H1 (cell line): ENCODE measurements around the gene ZC3H18. TPM values are rescaled to one million over a fixed set of nuclear protein-coding genes. Genes with fewer than 3 reads are reported as not detected.

Source experiments
- CTCF ChIA-PET: fragments of 300-600 bp; sonication (Branson Sonifier 250); formaldehyde crosslinking; loops from one replicate; lab custom pipeline; 2021; ENCODE audit not compliant: partially characterized antibody; lab: Charles Lee
- POLR2A ChIA-PET: fragments of 300-600 bp; sonication (Branson Sonifier 250); formaldehyde crosslinking; loops from one replicate; lab custom pipeline; 2021; ENCODE audit warnings: inconsistent platforms; ENCODE audit not compliant: partially characterized antibody; lab: Charles Lee
- DNase-seq, 2 experiments: peaks; one replicate each; pipeline versions ENCODE4 v3.0.0 to v3.0.0-alpha.2; 2010 to 2022; ENCODE audit warnings: low spot score in 2 of 2, low read depth in 1 of 2, mixed read lengths in 1 of 2
- FAIRE-seq: peaks from 2 replicates; lab custom pipeline; 2011; peaks lifted over from hg19 to GRCh38; lab: Jason Lieb, UNC
- H2AFZ ChIP-seq: 2 replicates; pipeline ENCODE4 v1.8.1; 2012; ENCODE audit warnings: low read length, inconsistent platforms
- H2AK5ac ChIP-seq: 2 replicates; pipeline ENCODE4 v1.6.1; 2013; ENCODE audit warnings: low read depth, low read length
- H2BK120ac ChIP-seq: replicated peaks from 2 replicates; pipeline ENCODE3; 2013; ENCODE audit warnings: low read depth, low read length, inconsistent platforms
- H2BK12ac ChIP-seq: 2 replicates; pipeline ENCODE4 v1.6.1; 2013; ENCODE audit warnings: low read depth, low read length
- H2BK15ac ChIP-seq: 2 replicates; pipeline ENCODE4 v1.6.1; 2013; ENCODE audit warnings: low read length
- H2BK20ac ChIP-seq: 2 replicates; pipeline ENCODE4 v1.6.1; 2013; ENCODE audit warnings: low read length
- H2BK5ac ChIP-seq: 2 replicates; pipeline ENCODE4 v1.6.1; 2013; ENCODE audit warnings: low read depth, low read length
- H3K14ac ChIP-seq: 2 replicates; pipeline ENCODE4 v1.6.1; 2013; ENCODE audit warnings: inconsistent platforms; ENCODE audit not compliant: insufficient read length
- H3K18ac ChIP-seq: 2 replicates; pipeline ENCODE4 v1.6.1; 2013; ENCODE audit warnings: low read length; ENCODE audit errors: extremely low read depth
- H3K23ac ChIP-seq: 2 replicates; pipeline ENCODE4 v1.6.1; 2013; ENCODE audit warnings: inconsistent platforms; ENCODE audit not compliant: insufficient read length
- H3K23me2 ChIP-seq: 2 replicates; pipeline ENCODE4 v1.6.1; 2013; ENCODE audit warnings: low read depth, low read length
- H3K27ac ChIP-seq: 2 replicates; pipeline ENCODE4 v1.6.1; 2011; ENCODE audit warnings: low read depth, low read length, inconsistent platforms
- H3K27me3 ChIP-seq, 4 experiments: replicated peaks in 1 of 4; 1 replicate in 1 of 4; 2 replicates in 3 of 4; pipeline versions ENCODE4 v1.6.1 to v1.8.1; 2011 to 2013; ENCODE audit warnings: low read length in 3 of 4, mild to moderate bottlenecking in 3 of 4, inconsistent platforms in 2 of 4, mixed read lengths in 2 of 4, moderate library complexity in 1 of 4; ENCODE audit not compliant: control insufficient read depth in 3 of 4, insufficient read depth in 3 of 4; ENCODE audit errors: extremely low read depth in 1 of 4
- H3K36me3 ChIP-seq, 4 experiments: 2 replicates each; pipeline versions ENCODE4 v1.6.1 to v1.8.1; 2011 to 2013; ENCODE audit warnings: mild to moderate bottlenecking in 4 of 4, low read length in 3 of 4, moderate library complexity in 2 of 4, control low read depth in 1 of 4, inconsistent platforms in 1 of 4; ENCODE audit not compliant: insufficient read depth in 4 of 4, control insufficient read depth in 2 of 4
- H3K4ac ChIP-seq: replicated peaks from 2 replicates; pipeline ENCODE3; 2013; ENCODE audit warnings: low read length, low read depth, mixed read lengths, inconsistent platforms; ENCODE audit not compliant: insufficient read length
- H3K4me1 ChIP-seq, 4 experiments: replicated peaks in 1 of 4; 1 replicate in 1 of 4; 2 replicates in 3 of 4; pipeline versions ENCODE4 v1.6.1 to v1.8.1; 2011 to 2013; ENCODE audit warnings: low read length in 3 of 4, inconsistent platforms in 2 of 4, mixed read lengths in 1 of 4; ENCODE audit not compliant: insufficient read depth in 4 of 4, control insufficient read depth in 3 of 4
- H3K4me2 ChIP-seq, 2 experiments: 2 replicates each; pipeline versions ENCODE4 v1.6.1 to v1.8.1; 2011 to 2013; ENCODE audit warnings: low read depth in 2 of 2, low read length in 2 of 2, control low read depth in 1 of 2, inconsistent platforms in 1 of 2, mild to moderate bottlenecking in 1 of 2; ENCODE audit not compliant: insufficient read depth in 1 of 2
- H3K4me3 ChIP-seq, 4 experiments: fragments of 200-600, 300-600 bp in 1 of 4; sonication (generic), shearing (Covaris generic), sonication (Bioruptor Twin) in 1 of 4; 2 replicates each; pipeline versions ENCODE4 v1.5.1 to v1.8.1; 2011 to 2016; ENCODE audit warnings: low read length in 4 of 4, low read depth in 3 of 4, control low read depth in 2 of 4, inconsistent platforms in 2 of 4, mild to moderate bottlenecking in 2 of 4, mixed read lengths in 1 of 4, moderate library complexity in 1 of 4; ENCODE audit not compliant: insufficient read depth in 2 of 4; ENCODE audit errors: extremely low read depth in 1 of 4
- H3K56ac ChIP-seq: replicated peaks from 2 replicates; pipeline ENCODE3; 2013; ENCODE audit warnings: low read depth, mild to moderate bottlenecking, mixed read lengths, low read length, inconsistent platforms; ENCODE audit not compliant: insufficient read length
- H3K79me1 ChIP-seq: 2 replicates; pipeline ENCODE4 v1.6.1; 2013; ENCODE audit warnings: low read depth, low read length, control low read depth
- H3K79me2 ChIP-seq, 2 experiments: 2 replicates each; pipeline versions ENCODE4 v1.6.1 to v1.8.1; 2012 to 2013; ENCODE audit warnings: low read length in 2 of 2, mild to moderate bottlenecking in 2 of 2, inconsistent platforms in 1 of 2; ENCODE audit not compliant: insufficient read depth in 2 of 2, control insufficient read depth in 1 of 2
- H3K9ac ChIP-seq, 4 experiments: replicated peaks in 1 of 4; 1 replicate in 1 of 4; 2 replicates in 3 of 4; pipeline versions ENCODE4 v1.6.1 to v1.8.1; 2011 to 2013; ENCODE audit warnings: low read depth in 3 of 4, low read length in 3 of 4, control low read depth in 2 of 4, mild to moderate bottlenecking in 2 of 4, moderate library complexity in 2 of 4, inconsistent platforms in 1 of 4; ENCODE audit errors: extremely low read depth in 1 of 4
- H3K9me3 ChIP-seq, 2 experiments: 2 replicates each; pipeline versions ENCODE4 v1.6.1 to v1.8.1; 2012 to 2013; ENCODE audit warnings: mild to moderate bottlenecking in 2 of 2, moderate library complexity in 2 of 2, control low read depth in 1 of 2, inconsistent platforms in 1 of 2, low read depth in 1 of 2, low read length in 1 of 2, mixed read lengths in 1 of 2; ENCODE audit not compliant: insufficient read depth in 2 of 2
- H4K20me1 ChIP-seq, 2 experiments: replicated peaks in 1 of 2; 2 replicates each; pipeline versions ENCODE3 to v1.8.1; 2011 to 2013; ENCODE audit warnings: inconsistent platforms in 2 of 2, low read length in 2 of 2, mild to moderate bottlenecking in 1 of 2; ENCODE audit not compliant: insufficient read depth in 2 of 2, control insufficient read depth in 1 of 2
- H4K5ac ChIP-seq: 2 replicates; pipeline ENCODE4 v1.6.1; 2013; ENCODE audit warnings: low read length, low read depth, mixed read lengths, inconsistent platforms; ENCODE audit not compliant: insufficient read length
- H4K8ac ChIP-seq: 2 replicates; pipeline ENCODE4 v1.8.0; 2013; ENCODE audit warnings: mild to moderate bottlenecking, moderate library complexity, low read length, inconsistent platforms; ENCODE audit not compliant: insufficient read depth; ENCODE audit errors: extremely low read depth
- H4K91ac ChIP-seq: replicated peaks from 2 replicates; pipeline ENCODE3; 2013; ENCODE audit warnings: low read length, mixed read lengths, inconsistent platforms; ENCODE audit not compliant: insufficient read length
- POLR2A ChIP-seq, 2 experiments: IDR thresholded peaks; 1 replicate in 1 of 2; 2 replicates in 1 of 2; pipeline ENCODE4 v1.6.1; 2011; ENCODE audit warnings: low read depth in 2 of 2, low read length in 2 of 2, mild to moderate bottlenecking in 2 of 2; ENCODE audit errors: control extremely low read depth in 1 of 2
- SIN3A ChIP-seq, 2 experiments: IDR thresholded peaks in 1 of 2; conservative IDR thresholded peaks in 1 of 2; 2 replicates each; pipeline ENCODE4 v1.6.1; 2011 to 2012; ENCODE audit warnings: low read length in 2 of 2, improper control_type of control experiment in 1 of 2, low read depth in 1 of 2, mild to moderate bottlenecking in 1 of 2
- SP1 ChIP-seq: IDR thresholded peaks from 2 replicates; pipeline ENCODE4 v1.6.1; 2011; ENCODE audit warnings: low read depth, low read length
- WGBS, 2 experiments: shearing (Covaris generic) in 1 of 2; methylation state at CpG; one replicate each; pipeline versions ENCODE4 v1.1.6 to v1.1.7; 2013 to 2015; ENCODE audit warnings: low lambda C conversion rate in 2 of 2, mixed read lengths in 2 of 2, inconsistent platforms in 1 of 2, low coverage in 1 of 2, missing lambda C conversion rate in 1 of 2; ENCODE audit not compliant: insufficient replicate concordance in 2 of 2, insufficient coverage in 1 of 2, insufficient read length in 1 of 2; ENCODE audit errors: extremely low coverage in 1 of 2, missing lambda C conversion rate in 1 of 2; 5-methylcytosine and 5-hydroxymethylcytosine counted together
- polyA plus RNA-seq, 7 experiments: library from polyadenylated mRNA; depleted of rRNA in 3 of 7; stranded (reverse) in 5 of 7; unstranded in 2 of 7; fragments of >200 nt in 5 of 7; fragments of 200-250 nt in 2 of 7; gene quantifications; 1 replicate in 5 of 7; 2 replicates in 1 of 7; 4 replicates in 1 of 7; pipeline versions ENCODE4 v1.2.1 to v1.2.3, GENCODE V29; 2011 to 2013; ENCODE audit warnings: missing spikeins in 2 of 7, mixed read lengths in 2 of 7
- total RNA-seq: library from RNA; stranded (reverse); fragmentation: NEBNext Ultra II Directional; extraction: Animal tissue kit (Norgen Biotek cat#: 25700); gene quantifications from 2 replicates; pipeline ENCODE4 v1.2.1, GENCODE V29; 2021

Gene ZC3H18
- total and polyA plus RNA-seq, 2 of the 8 experiments (the other 6 are each of a cell fraction or from before 2014, with no cell fraction given), result 12.1 to 73.2 TPM

DNA sequence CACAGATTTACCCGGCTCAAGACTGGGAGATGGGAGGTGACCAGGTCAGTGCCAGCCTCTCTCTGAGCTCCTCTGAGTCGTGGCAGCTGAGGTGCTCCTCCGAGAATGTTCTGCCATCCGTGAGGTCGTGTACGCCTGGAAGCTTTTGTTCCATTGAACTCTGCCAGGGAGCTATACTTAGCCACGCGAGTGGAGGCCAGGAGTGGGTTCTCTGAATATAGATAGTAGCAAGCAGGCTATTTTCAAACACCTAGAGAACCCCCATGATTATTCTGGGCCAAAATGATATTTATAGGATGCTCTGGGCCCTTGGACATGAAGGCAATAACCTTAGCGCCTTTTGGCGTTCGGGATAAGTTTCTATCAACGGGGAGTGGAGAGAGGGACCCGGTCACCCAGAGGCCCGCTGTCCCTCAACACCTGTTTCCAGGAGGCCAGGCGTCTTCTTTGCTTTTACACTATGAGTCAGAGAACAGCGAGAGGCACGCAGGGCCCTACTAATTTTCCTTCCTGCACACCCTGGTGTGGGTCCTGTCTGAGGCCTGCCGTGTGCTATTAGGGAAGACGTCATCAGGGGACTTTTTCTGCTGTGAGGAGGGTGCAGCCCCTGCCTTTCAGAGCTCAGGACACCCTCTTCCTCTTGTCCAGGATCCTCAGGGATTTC, 103.6 kb downstream of the ZC3H18 start:
- Histone ChIP-seq H2BK15ac (no peak overlapping the region), H2AK5ac (no peak overlapping the region), H4K20me1 (peaks cover 0 to 2% of the 10 kb centered on the region in 2 experiments), H3K79me1 (no peaks in the 10 kb centered on the region), H2BK5ac (no peak overlapping the region), H3K36me3 (no peaks in the 10 kb centered on the region), H3K27me3 (no peaks in the 10 kb centered on the region), H3K23me2 (no peaks in the 10 kb centered on the region), H2BK20ac (no peak overlapping the region), H3K27ac (no peak overlapping the region), H3K4me3 (no peak overlapping the region), H3K56ac (no peak overlapping the region), H3K9ac (no peak overlapping the region), H3K4me2 (no peak overlapping the region), H2AFZ (no peak overlapping the region), H3K4me1 (peaks cover 0 to 5% (median 3%) of the 10 kb centered on the region in 4 experiments; a peak in 4 of 7 replicates), H3K4ac (no peak overlapping the region), H2BK12ac (no peak overlapping the region), H4K8ac (no peak overlapping the region), H4K91ac (no peak overlapping the region), H3K9me3 (no peaks in the 10 kb centered on the region), H4K5ac (no peak overlapping the region), H3K79me2 (no peaks in the 10 kb centered on the region), H3K18ac (no peak overlapping the region), H3K14ac (no peak overlapping the region), H2BK120ac (no peak overlapping the region), H3K23ac (no peak overlapping the region)
- 89% methylated on average over 19 of the region's 19 CpGs; no CpG with 5 or more reads in 1 of the 2 experiments for WGBS, 2 experiments
- TF ChIP-seq SP1 (no peak), SIN3A (conservative IDR thresholded peaks at IDR 0.05 in 1 of 2, IDR thresholded peaks at IDR 0.05 in 1 of 2; ENCODE audit: low read depth in 1 of 2, low read length in 2 of 2) (no peak), POLR2A (IDR thresholded peaks at IDR 0.05; ENCODE audit: control extremely low read depth in 1 of 2, low read depth in 2 of 2, low read length in 2 of 2) (no peak)
- DNase-seq (no peak), FAIRE-seq (no peak)
- CTCF ChIA-PET, result interaction anchor here (1.1 to 9.7 kb wide), 14 partner anchors 7 to 104 kb away, joined by 3 to 87 read pairs (median 5); partner anchors contain the start of gene SNAI3
- POLR2A ChIA-PET, result interaction anchor here (0.8 to 3.4 kb wide), 2 partner anchors 10 to 23 kb away, joined by 3 to 15 read pairs; partner anchors contain the start of gene MVD
